Measurements from ENCODE around the gene NOP9. TPM values are rescaled to one million over a fixed set of nuclear protein-coding genes. Genes with fewer than 3 reads are reported as not detected.

The NOP9 gene
- total RNA-seq, 1 donor from 2014 or later = 42.6 TPM

DNA sequence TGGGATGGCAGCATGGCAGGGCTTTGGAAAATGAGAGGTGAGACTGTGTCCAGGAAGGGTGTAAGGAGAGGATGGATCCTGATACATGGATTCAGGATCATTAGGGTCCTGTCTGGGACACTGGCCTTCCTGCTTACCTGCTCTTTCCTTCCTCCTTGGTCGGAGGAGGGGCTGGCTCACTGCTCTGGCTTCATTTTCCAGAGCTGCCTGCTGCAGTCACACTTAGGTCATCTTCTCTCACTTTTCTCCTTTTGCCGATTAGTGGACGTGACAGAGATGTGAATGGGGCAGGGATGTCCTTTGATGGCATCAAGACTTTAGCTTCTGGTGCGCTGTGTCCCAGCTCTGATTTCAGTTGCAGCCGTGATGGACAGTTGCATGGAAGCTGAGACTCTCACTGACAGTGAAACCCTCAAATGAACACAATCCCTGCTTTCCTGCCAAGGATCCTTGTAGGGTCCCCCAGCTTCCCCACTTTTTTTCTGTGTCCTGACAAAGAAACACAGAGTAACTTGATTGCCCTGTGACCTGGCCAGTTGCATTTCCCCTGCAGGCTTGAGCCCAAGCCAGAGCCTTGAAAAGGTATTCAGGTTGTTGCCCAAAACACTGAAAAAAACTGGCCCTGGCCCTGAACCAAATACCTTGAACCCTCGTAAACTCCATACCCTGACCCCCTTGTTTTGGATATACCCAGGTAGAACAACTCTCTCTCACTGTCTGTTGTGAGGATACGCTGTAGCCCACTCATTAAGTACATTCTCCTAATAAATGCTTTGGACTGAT is 8.9 kb downstream of the NOP9 start:
- intact Hi-C loops (cut with micrococcal nuclease) = loop anchor here (1.0 kb wide), 6 partner anchors 9 to 128 kb away; partner anchors contain the start of genes DHRS1, NOP9, RABGGTA and TINF2

- intact Hi-C loops (cut with micrococcal nuclease) = loop anchor here (5.0 kb wide), 1 partner anchor 192 kb away; no protein-coding TSS in a partner anchor
These were observed 10.1 kb downstream of the NOP9 start, which contains the start of gene LTB4R2 for GRCh38 chr14:24309538-24310264. Gene LTB4R2 (plus strand): TSS chr14:24310140. CDS start chr14:24310665, 525 bp downstream.

GRCh38 chr14:24310265-24310645 is 10.6 kb downstream of the NOP9 start:
- intact Hi-C loops (cut with micrococcal nuclease) = loop anchor here (5.0 kb wide), 1 partner anchor 193 kb away; no protein-coding TSS in a partner anchor

GRCh38 chr14:24310646-24311604 is 11.3 kb downstream of the NOP9 start, which contains the start of gene LTB4R:
Gene LTB4R (plus strand): TSS chr14:24311502. CDS start chr14:24315652, 4,150 bp downstream.
- intact Hi-C loops (cut with micrococcal nuclease) = loop anchor here (5.0 kb wide), 1 partner anchor 194 kb away; no protein-coding TSS in a partner anchor

- intact Hi-C loops (cut with micrococcal nuclease) = loop anchor here (5.0 kb wide), 1 partner anchor 195 kb away; no protein-coding TSS in a partner anchor
These were observed 12.4 kb downstream of the NOP9 start for GRCh38 chr14:24311837-24312615.

DNA sequence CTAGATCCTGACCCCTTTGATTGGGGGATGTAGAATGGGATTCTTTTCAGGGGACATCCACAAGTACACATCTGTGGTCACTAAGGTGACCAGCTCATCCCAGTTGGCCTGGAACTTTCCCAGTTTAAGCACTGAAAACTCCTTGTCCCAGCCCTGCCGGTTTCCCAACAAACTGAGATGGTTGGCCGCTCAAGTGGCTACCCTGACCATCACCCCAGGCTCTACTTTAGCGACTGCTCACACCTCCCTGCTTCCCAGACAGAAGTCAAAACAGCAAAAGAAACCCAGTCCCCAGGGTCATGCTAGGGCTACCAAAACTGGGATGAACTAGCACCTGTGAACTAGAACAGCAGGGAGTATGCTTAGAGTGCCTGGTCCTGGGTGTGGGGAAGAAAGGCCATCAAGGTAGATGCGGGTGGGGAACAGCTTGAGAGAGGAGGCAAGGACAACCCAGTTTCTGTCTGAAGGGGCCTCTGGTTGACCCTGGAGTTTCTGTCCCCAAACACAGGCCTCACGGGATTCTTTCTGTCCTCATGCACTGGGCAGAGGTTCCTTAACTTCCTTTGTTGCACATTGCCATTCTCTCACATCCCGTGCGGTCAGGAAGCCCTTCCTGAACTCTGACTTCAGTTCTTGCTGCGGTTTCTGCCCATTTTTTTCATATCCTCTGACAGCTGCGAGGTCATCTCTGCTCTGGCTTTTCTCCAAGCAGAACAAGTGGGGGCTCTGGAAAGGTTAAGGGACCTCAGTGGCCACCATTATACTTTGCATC is 13.3 kb downstream of the NOP9 start:
- intact Hi-C loops (cut with micrococcal nuclease) = loop anchor here (5.0 kb wide), 1 partner anchor 196 kb away; no protein-coding TSS in a partner anchor

DNA sequence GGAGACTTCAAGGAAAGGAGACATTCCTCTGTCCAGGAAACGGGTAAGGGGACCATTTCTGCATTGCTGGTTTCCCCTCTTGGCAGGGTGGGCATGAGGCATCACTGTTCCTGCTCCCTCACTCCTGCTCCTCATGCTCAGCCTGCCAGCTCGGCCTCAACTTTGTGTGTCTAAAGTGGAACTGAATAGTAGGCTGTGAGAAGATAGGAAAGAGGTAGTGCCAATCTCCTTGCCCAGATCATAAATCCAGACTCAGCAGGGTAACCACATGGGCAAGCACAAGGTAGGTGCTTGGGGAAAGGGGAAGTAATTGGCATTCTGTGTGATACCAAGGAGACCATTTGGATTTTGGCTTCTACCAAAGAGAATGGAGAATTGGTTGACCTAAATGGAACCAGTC is 14.3 kb downstream of the NOP9 start:
- intact Hi-C loops (cut with micrococcal nuclease) = loop anchor here (5.0 kb wide), 1 partner anchor 197 kb away; no protein-coding TSS in a partner anchor

DNA sequence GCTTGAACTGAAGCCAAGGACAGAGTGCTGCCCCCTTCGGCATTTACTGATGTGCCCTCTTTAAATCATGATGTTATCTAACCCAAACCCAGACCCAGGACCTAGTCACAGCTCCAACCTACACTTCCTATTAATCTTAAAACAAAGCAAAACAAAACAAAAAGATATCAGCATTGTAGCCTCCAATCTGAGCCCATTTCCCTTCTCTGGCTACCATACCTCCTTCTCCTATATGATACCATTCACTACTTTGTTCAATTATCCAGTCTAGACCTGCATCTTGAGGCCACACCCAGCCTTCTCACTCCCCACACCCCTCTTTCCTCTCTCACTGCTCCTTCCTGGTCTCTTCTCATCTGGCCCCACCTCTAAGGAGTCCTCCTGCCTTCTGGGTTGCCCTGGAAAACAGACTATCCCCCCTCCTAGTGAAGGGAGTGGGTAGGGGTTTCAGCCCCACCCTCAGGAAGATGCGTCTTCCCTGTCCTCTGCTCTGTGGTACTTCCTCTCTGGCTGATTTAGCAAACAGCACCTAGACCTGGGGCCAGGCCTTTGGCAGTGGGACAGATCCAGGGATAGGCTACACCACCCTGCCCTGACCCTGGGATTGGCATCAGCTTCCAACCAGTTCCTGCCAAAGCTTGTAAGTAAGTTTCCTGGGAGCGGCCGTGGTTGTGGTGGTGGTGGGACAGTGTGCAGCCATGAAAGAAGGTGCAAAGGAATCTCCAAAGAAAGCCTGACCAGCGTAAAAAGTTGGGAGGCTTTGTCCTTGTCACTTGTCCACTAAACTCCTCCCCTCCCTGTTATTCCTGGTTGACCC is 14.9 kb downstream of the NOP9 start:
- intact Hi-C loops (cut with micrococcal nuclease) = loop anchor here (5.0 kb wide), 1 partner anchor 197 kb away; no protein-coding TSS in a partner anchor

GRCh38 chr14:24315243-24315806 is 15.7 kb downstream of the NOP9 start:
- intact Hi-C loops (cut with micrococcal nuclease) = no loop called here

DNA sequence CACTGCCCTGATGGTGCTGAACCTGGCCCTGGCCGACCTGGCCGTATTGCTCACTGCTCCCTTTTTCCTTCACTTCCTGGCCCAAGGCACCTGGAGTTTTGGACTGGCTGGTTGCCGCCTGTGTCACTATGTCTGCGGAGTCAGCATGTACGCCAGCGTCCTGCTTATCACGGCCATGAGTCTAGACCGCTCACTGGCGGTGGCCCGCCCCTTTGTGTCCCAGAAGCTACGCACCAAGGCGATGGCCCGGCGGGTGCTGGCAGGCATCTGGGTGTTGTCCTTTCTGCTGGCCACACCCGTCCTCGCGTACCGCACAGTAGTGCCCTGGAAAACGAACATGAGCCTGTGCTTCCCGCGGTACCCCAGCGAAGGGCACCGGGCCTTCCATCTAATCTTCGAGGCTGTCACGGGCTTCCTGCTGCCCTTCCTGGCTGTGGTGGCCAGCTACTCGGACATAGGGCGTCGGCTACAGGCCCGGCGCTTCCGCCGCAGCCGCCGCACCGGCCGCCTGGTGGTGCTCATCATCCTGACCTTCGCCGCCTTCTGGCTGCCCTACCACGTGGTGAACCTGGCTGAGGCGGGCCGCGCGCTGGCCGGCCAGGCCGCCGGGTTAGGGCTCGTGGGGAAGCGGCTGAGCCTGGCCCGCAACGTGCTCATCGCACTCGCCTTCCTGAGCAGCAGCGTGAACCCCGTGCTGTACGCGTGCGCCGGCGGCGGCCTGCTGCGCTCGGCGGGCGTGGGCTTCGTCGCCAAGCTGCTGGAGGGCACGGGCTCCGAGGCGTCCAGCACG is 16.4 kb downstream of the NOP9 start:
- intact Hi-C loops (cut with micrococcal nuclease) = no loop called here

GRCh38 chr14:24316597-24316950 is 16.9 kb downstream of the NOP9 start:
- intact Hi-C loops (cut with micrococcal nuclease) = no loop called here

DNA sequence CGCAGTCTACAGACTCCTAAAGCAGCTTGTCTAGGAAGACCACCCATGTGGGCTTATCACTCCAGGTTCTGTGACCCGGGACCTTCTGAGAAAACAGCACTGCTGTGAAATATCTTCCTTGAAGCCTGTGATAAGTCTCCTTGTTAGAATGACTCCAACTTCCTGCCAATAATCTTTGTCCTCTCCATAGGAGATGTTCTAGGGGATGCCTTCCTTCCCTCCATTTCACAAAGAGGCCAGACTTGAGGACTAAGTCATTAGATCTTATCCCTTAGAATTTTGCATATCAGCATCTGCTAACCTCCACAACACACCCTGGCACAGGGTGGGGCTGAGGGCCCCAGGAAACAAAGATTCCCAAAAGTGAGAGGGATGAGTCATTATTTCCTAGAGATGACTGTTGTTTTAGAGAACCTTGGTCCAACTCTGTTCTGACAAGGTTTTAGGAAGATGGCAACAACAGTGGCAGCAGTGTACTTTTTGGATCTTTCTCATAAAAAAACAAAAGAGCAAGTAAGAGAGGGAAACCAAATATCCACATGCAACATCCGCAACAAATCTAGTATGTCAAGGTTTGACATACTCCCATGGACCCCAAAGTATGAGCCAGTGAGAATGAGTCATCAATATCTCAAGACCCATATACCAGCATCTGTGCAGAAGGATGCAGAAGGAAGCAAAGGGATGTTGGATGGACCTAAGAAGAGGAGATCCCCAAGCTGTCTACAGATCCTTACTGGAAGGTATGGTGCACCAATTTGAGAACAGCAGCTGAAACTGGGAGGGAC is 17.7 kb downstream of the NOP9 start:
- intact Hi-C loops (cut with micrococcal nuclease) = no loop called here

GRCh38 chr14:24321212-24321975 is 21.7 kb downstream of the NOP9 start:
- intact Hi-C loops (cut with micrococcal nuclease) = no loop called here

DNA sequence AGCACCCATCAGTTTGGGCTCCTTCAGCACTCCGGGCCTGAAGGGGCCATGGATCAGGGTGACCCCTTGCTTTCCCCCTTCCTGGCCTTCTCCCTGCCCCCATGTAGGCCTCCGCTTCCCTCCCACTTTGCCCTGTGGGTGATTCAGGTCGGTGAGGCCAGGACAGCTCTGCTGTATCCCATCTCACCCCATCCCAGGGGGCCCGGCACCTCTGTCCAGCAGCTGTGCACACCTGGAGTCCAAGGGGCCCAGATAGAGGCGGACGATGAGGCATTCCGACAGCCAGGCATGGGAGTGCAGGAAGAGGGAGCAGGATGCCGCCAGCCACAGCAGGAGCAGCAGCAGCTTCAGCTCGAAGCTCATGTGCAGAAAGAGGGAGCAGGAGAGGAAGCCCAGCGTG is 23.0 kb downstream of the NOP9 start:
- intact Hi-C loops (cut with micrococcal nuclease) = no loop called here

GRCh38 chr14:24323341-24323740 is 23.7 kb downstream of the NOP9 start:
- intact Hi-C loops (cut with micrococcal nuclease) = no loop called here

DNA sequence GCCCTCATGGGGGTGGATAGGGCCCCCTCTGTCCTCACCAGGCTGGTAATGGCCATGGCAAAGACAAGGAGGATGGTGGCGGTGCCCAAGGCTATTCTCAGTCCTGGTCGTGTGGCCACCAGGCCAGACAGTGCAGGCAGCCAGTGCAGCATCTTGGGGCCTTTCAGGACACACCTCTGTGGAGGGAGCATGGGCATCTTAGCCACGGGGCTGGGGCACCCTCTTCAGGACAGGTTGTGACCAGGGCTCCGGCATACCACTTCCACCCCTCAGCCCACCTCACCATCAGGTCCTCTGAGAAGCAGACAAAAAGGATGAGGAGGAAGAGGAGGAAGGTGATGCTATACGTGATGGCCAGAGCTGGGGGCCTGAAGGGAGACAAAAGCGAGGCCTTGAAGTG is 24.4 kb downstream of the NOP9 start:
- intact Hi-C loops (cut with micrococcal nuclease) = no loop called here
